Measurements from ENCODE around the gene C20orf144.

GRCh38 chr20:33640287-33640686 is 21.8 kb upstream of the C20orf144 start:
- TF ChIP-seq, protein P1, sequence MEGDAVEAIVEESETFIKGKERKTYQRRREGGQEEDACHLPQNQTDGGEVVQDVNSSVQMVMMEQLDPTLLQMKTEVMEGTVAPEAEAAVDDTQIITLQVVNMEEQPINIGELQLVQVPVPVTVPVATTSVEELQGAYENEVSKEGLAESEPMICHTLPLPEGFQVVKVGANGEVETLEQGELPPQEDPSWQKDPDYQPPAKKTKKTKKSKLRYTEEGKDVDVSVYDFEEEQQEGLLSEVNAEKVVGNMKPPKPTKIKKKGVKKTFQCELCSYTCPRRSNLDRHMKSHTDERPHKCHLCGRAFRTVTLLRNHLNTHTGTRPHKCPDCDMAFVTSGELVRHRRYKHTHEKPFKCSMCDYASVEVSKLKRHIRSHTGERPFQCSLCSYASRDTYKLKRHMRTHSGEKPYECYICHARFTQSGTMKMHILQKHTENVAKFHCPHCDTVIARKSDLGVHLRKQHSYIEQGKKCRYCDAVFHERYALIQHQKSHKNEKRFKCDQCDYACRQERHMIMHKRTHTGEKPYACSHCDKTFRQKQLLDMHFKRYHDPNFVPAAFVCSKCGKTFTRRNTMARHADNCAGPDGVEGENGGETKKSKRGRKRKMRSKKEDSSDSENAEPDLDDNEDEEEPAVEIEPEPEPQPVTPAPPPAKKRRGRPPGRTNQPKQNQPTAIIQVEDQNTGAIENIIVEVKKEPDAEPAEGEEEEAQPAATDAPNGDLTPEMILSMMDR (IDR thresholded peaks at IDR 0.05; ENCODE audit: low read length), result no peak
- TF ChIP-seq EZH2 (optimal IDR thresholded peaks at IDR 0.05; ENCODE audit: low read depth, low read length), result no peak
